ENCODE data around the gene SCTR.

- TF ChIP-seq CTCF (IDR thresholded peaks at IDR 0.05; ENCODE audit: low read depth, low read length) (no peak), POLR2A (IDR thresholded peaks at IDR 0.05; ENCODE audit: extremely low read depth, insufficient read length) (no peak)
These were observed 29.5 kb upstream of the SCTR start for GRCh38 chr2:119553687-119554344.
